CMK (cell line): ENCODE results near the gene PADI3.

ENCODE experiments used
- DNase-seq: peaks from one replicate; pipeline ENCODE4 v3.0.0-alpha.2; 2010; ENCODE audit warnings: low read depth

The PADI3 gene

GRCh38 chr1:17274186-17275170, 25.6 kb downstream of the PADI3 start:
- peak; percentile 43 for DNase-seq

GRCh38 chr1:17276568-17276967, 27.7 kb downstream of the PADI3 start:
- DNase-seq: peak; percentile 68

GRCh38 chr1:17277511-17278159, 28.7 kb downstream of the PADI3 start:
- DNase-seq: no peak

- no peak for DNase-seq
Measured at GRCh38 chr1:17278996-17279830, 30.3 kb downstream of the PADI3 start.

- no peak for DNase-seq
Measured at GRCh38 chr1:17280436-17280835, 31.5 kb downstream of the PADI3 start.

GRCh38 chr1:17280894-17281293, 32.0 kb downstream of the PADI3 start:
- no peak for DNase-seq

- peak; percentile 70 for DNase-seq
Measured at GRCh38 chr1:17281775-17282181, 32.9 kb downstream of the PADI3 start.

- no peak for DNase-seq
Measured at GRCh38 chr1:17282836-17283235, 33.9 kb downstream of the PADI3 start.

GRCh38 chr1:17286646-17287045, 37.7 kb downstream of the PADI3 start:
- DNase-seq: no peak

GRCh38 chr1:17287130-17287776, 38.4 kb downstream of the PADI3 start:
- no peak for DNase-seq

- no peak for DNase-seq
Measured at GRCh38 chr1:17289721-17290120, 40.8 kb downstream of the PADI3 start.

- no peak for DNase-seq
Measured at GRCh38 chr1:17290553-17290952, 41.7 kb downstream of the PADI3 start.

- DNase-seq: no peak
Measured at GRCh38 chr1:17292299-17293160, 43.6 kb downstream of the PADI3 start.

GRCh38 chr1:17293681-17294425, 45.0 kb downstream of the PADI3 start:
- DNase-seq: no peak

GRCh38 chr1:17295292-17295691, 46.4 kb downstream of the PADI3 start:
- no peak for DNase-seq

GRCh38 chr1:17296086-17296485, 47.2 kb downstream of the PADI3 start:
- DNase-seq: no peak

GRCh38 chr1:17297991-17298390, 49.1 kb downstream of the PADI3 start:
- DNase-seq: no peak

GRCh38 chr1:17301767-17302166, 52.9 kb downstream of the PADI3 start:
- no peak for DNase-seq

GRCh38 chr1:17304151-17304825, 55.4 kb downstream of the PADI3 start:
- peak; percentile 75 for DNase-seq

- no peak for DNase-seq
Measured at GRCh38 chr1:17304826-17305175, 55.9 kb downstream of the PADI3 start.
